ENCODE results near the gene CPN2.

The CPN2 gene

GRCh38 chr3:194326192-194326967 is 24.7 kb downstream of the CPN2 start:
- no peak for DNase-seq

DNA sequence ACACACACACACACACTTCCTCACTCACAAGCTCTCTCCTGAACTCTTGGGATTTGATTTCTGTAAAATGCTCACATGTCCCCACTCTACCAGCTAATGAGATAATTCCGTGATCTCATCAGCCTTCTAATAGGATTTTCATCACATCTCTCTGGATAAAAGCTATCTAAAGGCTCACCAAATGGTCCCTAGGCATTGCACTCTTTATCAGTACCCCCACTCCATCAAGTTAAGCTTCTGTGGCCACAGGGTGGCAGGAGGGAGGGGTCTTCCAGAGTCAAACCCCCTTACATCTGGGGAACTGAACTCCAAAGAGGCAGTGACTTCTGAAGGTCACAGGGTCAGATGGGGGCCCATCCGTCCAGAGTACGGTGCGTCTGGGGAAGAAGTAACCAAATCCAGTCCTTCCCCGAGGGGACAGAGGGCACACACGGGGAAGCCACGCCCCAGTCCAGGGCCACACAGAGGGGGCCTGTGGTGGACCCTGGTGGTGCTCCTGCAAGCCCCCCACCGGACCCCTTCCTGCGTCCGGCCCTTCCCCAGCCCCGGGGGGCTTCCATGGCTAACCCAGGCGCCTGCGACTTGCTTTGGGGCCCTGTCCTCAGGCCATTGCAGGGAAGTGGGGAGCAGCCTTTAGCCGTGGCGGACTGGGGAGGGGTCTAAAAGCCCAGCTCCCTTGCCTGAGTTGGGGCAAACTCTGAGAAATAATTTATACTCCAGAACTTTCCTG is 25.5 kb downstream of the CPN2 start:
- DNase-seq, result no peak

DNA sequence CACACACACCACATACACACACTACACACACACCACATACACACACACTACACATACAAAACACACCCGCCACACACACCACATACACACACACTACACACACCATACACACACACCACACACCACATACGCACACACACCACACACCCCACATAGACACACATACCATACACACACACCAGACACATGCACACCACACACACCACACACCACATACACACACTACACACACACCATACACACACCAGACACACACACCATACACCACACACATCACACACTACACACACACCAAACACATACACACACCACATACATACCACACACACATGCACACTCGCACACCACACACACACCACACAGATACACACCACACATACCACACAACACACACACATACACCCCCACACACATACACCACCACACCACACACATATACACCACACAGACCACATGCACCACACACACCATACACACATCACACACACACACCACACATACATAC is 26.3 kb downstream of the CPN2 start:
- DNase-seq, result no peak

DNA sequence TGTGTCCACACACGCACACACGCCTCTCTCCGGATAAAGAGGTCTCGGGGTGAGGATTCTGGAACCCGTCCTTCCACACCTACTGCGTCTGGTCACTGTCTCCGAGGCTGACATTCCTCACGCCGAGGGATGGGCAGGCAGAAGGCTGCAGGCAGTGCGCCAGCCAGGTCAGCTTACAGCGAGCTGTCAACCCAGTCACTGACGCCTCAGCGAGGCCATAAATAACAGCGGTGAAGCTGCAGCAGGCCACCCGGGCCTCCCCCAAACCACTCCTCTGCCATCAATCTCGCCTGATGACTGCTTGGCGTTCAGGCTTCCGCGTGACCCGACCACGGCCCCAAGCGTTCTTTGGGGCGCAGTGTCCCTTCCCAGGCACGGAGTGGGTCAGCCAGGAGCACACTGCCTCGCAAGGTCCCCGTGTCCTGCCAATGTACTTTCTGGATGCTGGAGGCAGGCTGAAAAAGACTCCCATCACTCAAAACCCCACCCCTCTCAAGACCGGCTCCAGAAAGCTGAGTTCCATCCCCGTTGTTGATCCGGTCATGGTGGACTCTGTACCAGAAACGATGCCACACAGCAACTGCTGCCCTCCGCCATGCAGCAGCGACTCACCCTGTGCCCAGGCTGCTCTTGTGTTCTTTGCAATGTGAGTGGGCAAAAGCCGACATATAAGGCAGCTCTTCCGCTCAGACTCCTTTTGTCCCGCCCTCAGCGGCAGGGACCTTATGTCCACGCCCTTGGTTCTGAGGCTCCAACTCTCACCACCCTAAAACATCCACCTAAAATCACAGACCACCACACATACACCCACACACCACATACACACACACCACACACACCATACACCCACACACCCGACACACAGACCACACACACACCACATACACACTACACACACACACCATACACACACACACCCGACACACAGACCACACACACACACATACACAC is 27.1 kb downstream of the CPN2 start:
- no peak for DNase-seq

DNA sequence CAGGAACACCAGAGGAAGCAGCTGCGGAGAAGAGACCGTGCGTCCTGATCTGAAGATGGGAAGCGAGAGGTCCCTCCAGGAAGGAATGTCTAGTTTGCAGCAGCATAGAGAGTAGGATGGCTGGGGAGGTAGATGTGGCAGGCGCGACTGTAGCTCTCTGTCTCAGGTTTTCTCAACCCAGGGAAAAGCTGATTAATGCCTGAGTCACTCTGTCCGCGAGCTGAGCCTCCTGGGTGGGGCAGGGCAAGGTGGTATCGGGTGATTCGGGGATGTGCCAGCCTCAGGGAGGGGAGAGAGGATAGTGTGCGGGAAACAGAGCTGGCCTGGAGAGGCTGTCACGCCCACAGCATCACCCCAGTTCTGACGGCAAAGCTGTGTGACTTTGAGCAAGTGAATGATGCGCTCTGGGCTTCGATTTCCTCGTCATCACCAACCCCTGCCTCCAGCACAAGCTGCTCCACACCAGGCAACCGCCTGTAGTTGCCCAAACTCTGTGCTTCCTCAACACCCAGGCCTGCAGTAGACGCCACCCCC is 28.4 kb downstream of the CPN2 start:
- no peak for DNase-seq

- no peak for DNase-seq
Observed at GRCh38 chr3:194321693-194322640, 29.2 kb downstream of the CPN2 start.

GRCh38 chr3:194320744-194321243 is 30.3 kb downstream of the CPN2 start:
- DNase-seq, result no peak

DNA sequence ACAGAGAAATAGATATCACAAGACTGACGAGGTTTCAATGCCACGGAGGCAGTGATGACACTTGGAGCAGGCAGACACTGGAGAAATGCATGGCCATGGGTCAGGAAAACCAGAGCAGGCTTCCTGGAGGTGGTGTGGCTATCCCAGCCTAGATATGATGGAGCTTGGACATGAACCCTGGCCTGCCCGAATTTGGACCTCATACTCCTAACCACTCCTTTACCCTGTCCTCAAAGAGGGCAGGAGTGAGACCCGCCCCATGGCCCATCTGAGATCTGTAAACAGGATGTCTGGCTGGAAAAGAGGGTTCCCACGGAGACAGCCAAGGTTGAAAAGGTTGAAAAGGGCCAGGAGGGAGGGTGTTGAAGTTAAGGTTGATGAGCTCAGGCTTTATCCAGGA is 31.0 kb downstream of the CPN2 start:
- DNase-seq, result no peak

DNA sequence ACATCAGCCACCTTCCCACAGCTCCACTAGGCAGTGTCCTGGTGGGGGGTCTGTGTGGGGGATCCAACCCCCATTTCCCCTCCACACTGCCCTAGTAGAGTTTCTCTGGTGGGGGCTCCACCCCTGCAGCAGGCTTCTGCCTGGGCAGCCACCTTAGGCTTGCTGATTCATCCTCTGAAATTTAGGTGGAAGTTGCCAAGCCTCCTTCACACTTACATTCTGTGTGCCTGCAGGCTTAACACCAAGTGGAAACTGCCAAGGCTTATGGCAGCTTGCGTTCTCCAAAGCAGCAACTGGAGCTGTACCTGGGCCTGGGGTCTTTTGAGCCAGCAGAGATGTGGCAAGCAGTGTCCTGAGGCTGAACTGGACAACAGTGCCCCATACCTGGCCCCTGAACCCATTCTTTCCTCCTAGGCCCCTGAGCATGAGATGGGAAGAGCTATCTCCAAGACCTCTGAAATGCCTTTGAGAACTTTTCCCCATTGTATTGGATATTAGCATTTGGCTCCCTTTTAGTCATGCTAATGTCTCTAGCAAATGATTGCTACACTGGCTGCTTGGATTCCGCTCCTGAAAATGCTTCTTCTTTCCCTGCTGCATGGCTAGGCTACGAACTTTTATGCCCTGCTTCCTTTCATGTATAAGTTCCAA is 32.5 kb downstream of the CPN2 start:
- DNase-seq, result no peak

GRCh38 chr3:194316918-194317317 is 34.2 kb downstream of the CPN2 start:
- DNase-seq, result no peak

GRCh38 chr3:194315965-194316361 is 35.2 kb downstream of the CPN2 start:
- DNase-seq, result no peak

DNA sequence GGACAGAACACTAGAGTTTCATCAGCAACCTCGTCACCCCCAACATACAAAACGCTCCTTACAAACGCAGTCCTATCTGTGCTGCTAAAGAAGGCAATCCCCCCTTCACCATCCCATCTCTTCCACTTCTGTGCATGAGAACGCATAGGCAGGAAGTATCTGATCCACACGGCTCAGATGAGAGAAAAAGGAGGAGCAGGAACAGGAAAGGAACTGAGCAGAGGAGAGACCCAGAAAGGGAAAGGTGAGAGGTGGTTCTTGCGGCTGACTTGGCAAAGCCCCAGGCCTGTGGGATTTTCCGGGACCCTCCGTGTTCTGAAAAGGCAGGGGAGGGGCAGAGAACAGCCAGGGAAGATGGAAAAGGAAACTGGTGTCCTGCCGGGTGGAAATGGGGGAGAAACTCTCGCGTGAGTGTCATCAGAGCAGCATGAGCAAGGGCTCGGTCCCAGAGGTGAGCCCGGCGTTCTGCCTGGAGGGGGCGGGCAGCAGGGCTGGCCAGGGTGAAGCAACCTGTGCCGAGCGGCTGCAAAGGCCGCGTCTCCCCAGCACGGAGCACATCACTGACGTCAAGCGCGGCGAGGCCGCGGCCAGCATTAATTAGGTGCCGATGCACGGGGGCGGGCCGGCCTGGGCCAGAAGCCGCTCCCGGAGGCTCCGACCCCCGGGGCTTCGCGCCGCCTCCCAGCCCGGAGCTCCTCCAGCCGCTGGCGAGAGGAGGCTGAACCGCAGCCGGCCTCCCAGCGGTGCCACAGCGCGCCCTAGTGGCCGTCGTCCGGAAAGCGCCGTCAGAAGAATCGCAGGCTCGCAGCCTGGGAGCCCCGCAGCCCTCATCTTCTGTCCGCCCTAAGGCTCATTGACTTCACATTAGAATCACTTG is 35.8 kb downstream of the CPN2 start:
- DNase-seq, result peak; percentile 88

- no peak for DNase-seq
Observed at GRCh38 chr3:194314388-194315068, 36.6 kb downstream of the CPN2 start.

DNA sequence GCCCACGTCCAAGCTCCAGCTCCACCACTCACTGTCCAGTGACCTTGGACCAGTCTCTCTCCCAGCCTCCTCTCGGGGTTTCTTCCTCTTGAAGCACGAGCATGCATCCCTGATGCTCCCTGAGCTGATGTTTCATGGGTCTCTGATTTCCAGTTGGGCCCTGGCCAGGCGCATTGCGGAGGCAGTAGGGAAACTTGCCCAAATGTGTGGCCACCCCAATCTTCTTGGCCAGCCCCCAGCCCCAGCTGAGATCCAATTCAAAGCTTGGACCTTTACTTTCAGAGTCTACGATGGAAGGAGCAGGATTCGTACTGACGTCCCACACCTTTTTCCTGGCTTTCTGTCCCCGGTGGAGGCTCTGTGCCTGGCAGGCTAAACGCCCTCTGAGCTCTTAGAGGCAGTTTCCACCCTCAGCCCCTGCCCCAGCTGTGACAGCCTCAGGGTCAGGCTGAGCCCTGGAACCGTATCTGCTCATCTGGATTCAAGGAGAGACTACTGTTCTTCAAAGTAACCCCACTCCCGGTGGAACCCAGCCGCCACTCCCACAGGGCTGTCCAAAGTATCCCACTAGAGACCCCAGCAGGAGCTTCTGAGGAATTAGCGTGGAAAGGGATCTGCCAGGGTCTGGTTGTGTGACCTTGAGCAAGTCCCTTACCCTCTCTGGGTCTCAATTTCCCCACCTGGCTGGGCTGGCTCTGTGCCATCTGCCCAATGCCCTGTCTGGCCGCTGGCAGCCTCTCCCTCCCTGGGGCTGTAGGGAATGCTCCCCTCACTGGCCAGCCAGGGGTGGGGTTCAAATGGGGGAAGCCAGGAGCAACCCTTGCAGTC is 37.4 kb downstream of the CPN2 start:
- DNase-seq, result no peak

GRCh38 chr3:194312743-194313281 is 38.3 kb downstream of the CPN2 start:
- peak; percentile 26 for DNase-seq

GRCh38 chr3:194312186-194312742 is 38.9 kb downstream of the CPN2 start:
- DNase-seq, result no peak

DNA sequence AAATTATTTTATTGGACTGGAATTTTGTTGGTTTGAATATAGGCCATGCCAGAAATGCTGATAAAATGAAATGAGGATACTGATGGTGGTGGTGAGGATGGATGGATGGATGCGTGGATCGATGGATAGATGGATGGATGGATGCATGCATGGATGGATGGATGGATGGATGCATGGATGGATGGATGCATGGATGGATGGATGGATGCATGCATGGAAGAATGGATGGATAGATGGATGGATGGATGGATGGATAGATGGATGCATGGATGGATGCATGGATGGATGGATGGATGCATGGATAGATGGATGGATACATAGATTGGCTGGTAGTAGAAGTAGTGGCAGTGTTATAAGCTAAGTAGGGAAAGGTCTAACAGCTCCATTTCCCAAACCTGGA is 40.1 kb downstream of the CPN2 start:
- DNase-seq, result no peak

Data from NCI-H510A (cell line).